ENCODE results near the gene PDCD7. TPM values are rescaled to one million over a fixed set of nuclear protein-coding genes. Genes with fewer than 3 reads are reported as not detected.
"Not testable (repeated sequence)": the region's sequence is repeated elsewhere in the genome, so short reads cannot be mapped to it uniquely, and the experiment has no call there.

PDCD7 gene
- total RNA-seq, 2 donors from 2014 or later: 18.5 to 26.7 TPM

DNA sequence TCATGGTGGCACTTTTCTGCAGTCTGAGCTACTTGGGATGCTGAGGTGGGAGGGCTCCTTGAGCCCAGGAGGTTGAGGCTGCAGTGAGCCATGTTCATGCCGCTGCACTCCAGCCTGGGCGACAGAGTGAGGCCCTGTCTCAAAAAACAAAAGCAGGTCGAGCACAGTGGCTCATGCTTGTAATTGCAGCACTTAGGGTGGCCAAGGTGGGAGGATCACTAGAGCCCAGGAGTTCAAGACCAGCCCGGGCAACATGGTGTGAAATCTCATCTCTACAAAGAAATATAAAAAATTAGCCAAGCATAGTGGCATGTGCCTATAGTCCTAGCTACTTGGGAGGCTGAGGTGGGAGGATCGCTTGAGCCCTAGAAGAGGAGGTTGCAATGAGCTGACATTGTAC, 28.6 kb downstream of the PDCD7 start:
- Histone ChIP-seq H3K27me3 (replicated peaks; ENCODE audit: insufficient read depth) (no peaks in the 10 kb centered on the region), H3K4me1 (ENCODE audit: control insufficient read depth in 1 of 2, low read depth in 2 of 2) (peaks cover 0 to 19% of the 10 kb centered on the region in 2 donors), H3K27ac (no peak overlapping the region), H3K36me3 (peaks cover 4% of the 10 kb centered on the region), H3K4me3 (no peak overlapping the region), H3K9me3 (no peaks in the 10 kb centered on the region)
- ATAC-seq (ENCODE audit: insufficient number of reproducible peaks, low FRiP score, low read depth): no peak
- DNase-seq (ENCODE audit: low spot score): no peak
- TF ChIP-seq CTCF (IDR thresholded peaks at IDR 0.05): no peak

- no peak for DNase-seq (ENCODE audit: low spot score)
- Histone ChIP-seq H3K9me3 (no peaks in the 10 kb centered on the region), H3K36me3 (peaks cover 22% of the 10 kb centered on the region), H3K4me1 (ENCODE audit: control insufficient read depth in 1 of 2, low read depth in 2 of 2) (peaks cover 0 to 21% of the 10 kb centered on the region in 2 donors), H3K4me3 (no peak overlapping the region), H3K27me3 (replicated peaks; ENCODE audit: insufficient read depth) (no peaks in the 10 kb centered on the region), H3K27ac (no peak overlapping the region)
- TF ChIP-seq CTCF (IDR thresholded peaks at IDR 0.05): no peak
- ATAC-seq (ENCODE audit: insufficient number of reproducible peaks, low FRiP score, low read depth): no peak
These were observed 30.7 kb downstream of the PDCD7 start for GRCh38 chr15:65102912-65103311.

- no peaks in the 10 kb centered on the region for H3K27me3 ChIP-seq (replicated peaks; ENCODE audit: insufficient read depth)
- peaks cover 30% of the 10 kb centered on the region for H3K36me3 ChIP-seq
- ATAC-seq (ENCODE audit: insufficient number of reproducible peaks, low FRiP score, low read depth) (peak; percentile 12), DNase-seq (ENCODE audit: low spot score) (no peak)
- H3K4me1 ChIP-seq (ENCODE audit: control insufficient read depth in 1 of 2, low read depth in 2 of 2): peaks cover 0 to 21% of the 10 kb centered on the region in 2 donors
- no peak overlapping the region for H3K27ac ChIP-seq
- H3K4me3 ChIP-seq: no peak overlapping the region
- no peaks in the 10 kb centered on the region for H3K9me3 ChIP-seq
- no peak for TF ChIP-seq CTCF (IDR thresholded peaks at IDR 0.05)
These were observed 31.5 kb downstream of the PDCD7 start for GRCh38 chr15:65101891-65102708.

DNA sequence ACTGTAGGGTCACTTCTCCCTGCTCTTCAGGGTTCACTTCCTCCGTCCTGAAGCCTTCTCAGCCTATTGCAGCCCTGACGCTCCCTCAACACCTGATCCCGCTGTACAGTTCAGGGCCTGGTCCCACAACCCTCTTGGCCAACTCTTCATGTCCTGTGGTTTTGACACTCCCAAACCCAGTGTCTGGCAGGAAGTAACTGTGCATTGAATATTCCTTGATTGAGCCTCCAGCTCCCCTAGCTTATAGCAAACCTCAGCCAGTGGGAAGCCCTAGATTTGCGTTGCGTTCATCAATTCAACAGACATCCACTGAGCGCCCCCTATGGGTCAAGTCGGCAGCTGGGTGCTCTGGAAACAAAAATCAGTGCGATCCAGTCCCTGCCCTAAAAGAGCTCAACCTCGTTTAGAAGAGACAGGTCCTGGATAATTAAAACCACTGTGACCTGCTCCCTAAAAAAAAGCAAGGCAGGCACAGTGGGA, 32.2 kb downstream of the PDCD7 start:
- H3K27me3 ChIP-seq (replicated peaks; ENCODE audit: insufficient read depth): no peaks in the 10 kb centered on the region
- no peak overlapping the region for H3K27ac ChIP-seq
- no peak for DNase-seq (ENCODE audit: low spot score)
- peak; percentile 86 for TF ChIP-seq CTCF (IDR thresholded peaks at IDR 0.05)
- no peaks in the 10 kb centered on the region for H3K9me3 ChIP-seq
- peak; percentile 67 for ATAC-seq (ENCODE audit: insufficient number of reproducible peaks, low FRiP score, low read depth)
- no peak overlapping the region for H3K4me3 ChIP-seq
- peaks cover 0 to 21% of the 10 kb centered on the region in 2 donors for H3K4me1 ChIP-seq (ENCODE audit: control insufficient read depth in 1 of 2, low read depth in 2 of 2)
- peaks cover 30% of the 10 kb centered on the region for H3K36me3 ChIP-seq

GRCh38 chr15:65100442-65100841, 33.2 kb downstream of the PDCD7 start:
- H3K27ac ChIP-seq: no peak overlapping the region

DNA sequence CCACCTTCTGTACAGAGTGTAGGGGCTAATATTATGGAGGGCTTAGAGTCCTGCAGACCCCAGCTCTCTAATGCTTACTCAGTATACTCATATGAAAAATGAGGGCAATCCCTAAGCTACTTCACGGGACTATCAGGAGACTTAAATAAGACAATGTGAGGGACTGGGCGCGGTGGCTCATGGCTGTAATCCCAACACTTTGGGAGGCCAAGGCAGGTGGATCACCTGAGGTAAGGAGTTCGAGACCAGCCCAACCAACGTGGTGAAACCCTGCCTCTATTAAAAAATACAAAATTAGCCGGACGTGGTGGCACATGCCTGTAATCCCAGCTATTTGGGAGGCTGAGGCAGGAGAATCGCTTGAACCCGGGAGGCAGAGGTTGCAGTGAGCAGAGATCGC, 33.8 kb downstream of the PDCD7 start:
- not testable (repeated sequence) for DNase-seq (ENCODE audit: low spot score); H3K4me3 ChIP-seq; H3K27me3 ChIP-seq (replicated peaks; ENCODE audit: insufficient read depth); H3K27ac ChIP-seq; ATAC-seq (ENCODE audit: insufficient number of reproducible peaks, low FRiP score, low read depth); H3K9me3 ChIP-seq
- peaks cover 7 to 37% of the 10 kb centered on the region in 2 donors for H3K4me1 ChIP-seq (ENCODE audit: control insufficient read depth in 1 of 2, low read depth in 2 of 2)
- peaks cover 26% of the 10 kb centered on the region for H3K36me3 ChIP-seq

More at GRCh38 chr15:65100442-65100841, 33.2 kb downstream of the PDCD7 start:
- no peak for DNase-seq (ENCODE audit: low spot score)
- no peaks in the 10 kb centered on the region for H3K9me3 ChIP-seq
- peaks cover 26% of the 10 kb centered on the region for H3K36me3 ChIP-seq
- no peak overlapping the region for H3K4me3 ChIP-seq
- no peaks in the 10 kb centered on the region for H3K27me3 ChIP-seq (replicated peaks; ENCODE audit: insufficient read depth)
- no peak for ATAC-seq (ENCODE audit: insufficient number of reproducible peaks, low FRiP score, low read depth)
- no peak for TF ChIP-seq CTCF (IDR thresholded peaks at IDR 0.05)
- H3K4me1 ChIP-seq (ENCODE audit: control insufficient read depth in 1 of 2, low read depth in 2 of 2): peaks cover 3 to 30% of the 10 kb centered on the region in 2 donors

Data from thoracic aorta (tissue), 2 donors.